ENCODE measurements around the gene ZSCAN21. TPM values are rescaled to one million over a fixed set of nuclear protein-coding genes. Genes with fewer than 3 reads are reported as not detected.

ZSCAN21 gene
- total RNA-seq, 2 donors from 2014 or later: 22.7 to 25.1 TPM

DNA sequence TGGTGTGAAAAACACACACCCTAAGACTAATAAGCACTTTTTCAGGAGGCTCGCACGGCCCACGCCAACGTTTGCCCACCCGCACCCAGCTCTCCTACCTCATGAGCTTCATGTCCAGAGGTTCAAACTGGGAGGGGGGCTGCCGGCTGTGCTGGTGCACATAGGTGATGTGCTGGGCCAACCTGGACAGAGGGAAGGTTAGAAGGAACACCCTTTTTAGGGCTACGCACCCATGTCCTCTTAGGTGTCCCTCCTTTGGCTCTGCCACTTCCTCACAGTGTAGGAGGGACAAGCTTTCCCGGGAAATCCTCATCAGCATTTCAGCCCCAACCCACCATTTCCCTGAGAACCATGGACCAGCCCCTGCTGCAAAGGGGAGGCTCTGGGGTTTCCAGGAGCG, 45.7 kb downstream of the ZSCAN21 start:
- H3K4me1 Mint-ChIP-seq: peaks cover 17% of the 10 kb centered on the region
- no peaks in the 10 kb centered on the region for H3K9me3 Mint-ChIP-seq
- Histone ChIP-seq H3K27ac (ENCODE audit: low read depth, low read length) (no peak overlapping the region), H3K4me1 (ENCODE audit: control insufficient read depth, insufficient read depth, low read length) (peaks cover 6% of the 10 kb centered on the region), H3K9ac (ENCODE audit: extremely low read depth, low read length, poor library complexity, severe bottlenecking) (no peak overlapping the region), H3K27me3 (ENCODE audit: control insufficient read depth, insufficient read depth, low read length, poor library complexity, severe bottlenecking) (no peaks in the 10 kb centered on the region), H3K36me3 (ENCODE audit: control insufficient read depth, insufficient read depth, low read length) (peaks cover 98% of the 10 kb centered on the region), H3K4me3 (ENCODE audit: low read length) (no peak overlapping the region), H3K9me3 (ENCODE audit: control insufficient read depth, low read length) (no peaks in the 10 kb centered on the region)
- H3K4me3 Mint-ChIP-seq: no peak overlapping the region
- WGBS, 2 experiments (ENCODE audit: insufficient coverage in 1 of 2, insufficient read length in 1 of 2): 97 to 98% methylated on average over 7 to 9 of the region's 9 CpGs
- peaks cover 97% of the 10 kb centered on the region for H3K36me3 Mint-ChIP-seq (ENCODE audit: low read depth)
- TF ChIP-seq, protein P1, sequence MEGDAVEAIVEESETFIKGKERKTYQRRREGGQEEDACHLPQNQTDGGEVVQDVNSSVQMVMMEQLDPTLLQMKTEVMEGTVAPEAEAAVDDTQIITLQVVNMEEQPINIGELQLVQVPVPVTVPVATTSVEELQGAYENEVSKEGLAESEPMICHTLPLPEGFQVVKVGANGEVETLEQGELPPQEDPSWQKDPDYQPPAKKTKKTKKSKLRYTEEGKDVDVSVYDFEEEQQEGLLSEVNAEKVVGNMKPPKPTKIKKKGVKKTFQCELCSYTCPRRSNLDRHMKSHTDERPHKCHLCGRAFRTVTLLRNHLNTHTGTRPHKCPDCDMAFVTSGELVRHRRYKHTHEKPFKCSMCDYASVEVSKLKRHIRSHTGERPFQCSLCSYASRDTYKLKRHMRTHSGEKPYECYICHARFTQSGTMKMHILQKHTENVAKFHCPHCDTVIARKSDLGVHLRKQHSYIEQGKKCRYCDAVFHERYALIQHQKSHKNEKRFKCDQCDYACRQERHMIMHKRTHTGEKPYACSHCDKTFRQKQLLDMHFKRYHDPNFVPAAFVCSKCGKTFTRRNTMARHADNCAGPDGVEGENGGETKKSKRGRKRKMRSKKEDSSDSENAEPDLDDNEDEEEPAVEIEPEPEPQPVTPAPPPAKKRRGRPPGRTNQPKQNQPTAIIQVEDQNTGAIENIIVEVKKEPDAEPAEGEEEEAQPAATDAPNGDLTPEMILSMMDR (conservative IDR thresholded peaks at IDR 0.05): no peak
- no peak for DNase-seq
- peak overlapping the region; percentile 75 for H3K27ac Mint-ChIP-seq
- no peaks in the 10 kb centered on the region for H3K27me3 Mint-ChIP-seq (ENCODE audit: insufficient read depth)

DNA sequence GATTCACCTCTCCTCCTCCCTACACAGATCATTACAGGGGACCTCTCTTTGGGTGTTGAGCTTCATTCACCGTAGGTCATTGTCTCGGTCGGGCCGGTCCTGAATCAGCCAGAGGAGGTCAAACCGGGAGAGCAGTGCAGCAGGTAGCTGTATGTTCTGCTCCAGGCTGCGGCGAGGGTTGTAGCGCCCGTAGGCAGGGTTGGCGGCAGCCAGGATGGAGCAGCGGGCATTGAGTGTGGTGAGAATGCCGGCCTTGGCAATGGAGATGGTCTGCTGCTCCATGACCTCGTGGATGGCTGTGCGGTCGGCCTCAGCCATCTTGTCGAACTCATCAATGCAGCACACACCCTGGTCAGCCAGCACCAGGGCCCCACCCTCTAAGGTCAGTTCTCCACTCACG, 46.1 kb downstream of the ZSCAN21 start:
- Mint-ChIP-seq H3K27me3 (ENCODE audit: insufficient read depth) (no peaks in the 10 kb centered on the region), H3K4me3 (no peak overlapping the region), H3K27ac (peak overlapping the region; percentile 75), H3K4me1 (peaks cover 17% of the 10 kb centered on the region), H3K9me3 (no peaks in the 10 kb centered on the region), H3K36me3 (ENCODE audit: low read depth) (peaks cover 93% of the 10 kb centered on the region)
- Histone ChIP-seq H3K4me3 (ENCODE audit: low read length) (no peak overlapping the region), H3K27me3 (ENCODE audit: control insufficient read depth, insufficient read depth, low read length, poor library complexity, severe bottlenecking) (no peaks in the 10 kb centered on the region), H3K27ac (ENCODE audit: low read depth, low read length) (no peak overlapping the region), H3K9ac (ENCODE audit: extremely low read depth, low read length, poor library complexity, severe bottlenecking) (no peak overlapping the region), H3K4me1 (ENCODE audit: control insufficient read depth, insufficient read depth, low read length) (peaks cover 6% of the 10 kb centered on the region), H3K36me3 (ENCODE audit: control insufficient read depth, insufficient read depth, low read length) (peaks cover 94% of the 10 kb centered on the region), H3K9me3 (ENCODE audit: control insufficient read depth, low read length) (no peaks in the 10 kb centered on the region)
- no peak for DNase-seq
- 96 to 100% methylated on average over 10 to 17 of the region's 17 CpGs for whole genome bisulfite sequencing, 2 experiments (ENCODE audit: insufficient coverage in 1 of 2, insufficient read length in 1 of 2)
- TF ChIP-seq, protein P1 (conservative IDR thresholded peaks at IDR 0.05): no peak

- peaks cover 72% of the 10 kb centered on the region for H3K36me3 Mint-ChIP-seq (ENCODE audit: low read depth)
- H3K27ac Mint-ChIP-seq: peak overlapping the region; percentile 97
- peaks cover 17% of the 10 kb centered on the region for H3K4me1 Mint-ChIP-seq
- H3K9me3 Mint-ChIP-seq: no peaks in the 10 kb centered on the region
- no peak for DNase-seq
- WGBS, 2 experiments (ENCODE audit: insufficient coverage in 1 of 2, insufficient read length in 1 of 2): 94 to 98% methylated on average over 8 to 10 of the region's 10 CpGs
- Histone ChIP-seq H3K4me3 (ENCODE audit: low read length) (peak overlapping the region; percentile 92), H3K36me3 (ENCODE audit: control insufficient read depth, insufficient read depth, low read length) (peaks cover 62% of the 10 kb centered on the region), H3K9me3 (ENCODE audit: control insufficient read depth, low read length) (no peaks in the 10 kb centered on the region), H3K9ac (ENCODE audit: extremely low read depth, low read length, poor library complexity, severe bottlenecking) (peak overlapping the region; percentile 100), H3K27me3 (ENCODE audit: control insufficient read depth, insufficient read depth, low read length, poor library complexity, severe bottlenecking) (no peaks in the 10 kb centered on the region), H3K4me1 (ENCODE audit: control insufficient read depth, insufficient read depth, low read length) (peaks cover 6% of the 10 kb centered on the region), H3K27ac (ENCODE audit: low read depth, low read length) (no peak overlapping the region)
- no peaks in the 10 kb centered on the region for H3K27me3 Mint-ChIP-seq (ENCODE audit: insufficient read depth)
- TF ChIP-seq, protein P1 (conservative IDR thresholded peaks at IDR 0.05): no peak
- peak overlapping the region; percentile 89 for H3K4me3 Mint-ChIP-seq
These were observed 49.3 kb downstream of the ZSCAN21 start for GRCh38 chr7:100098913-100099312.
